ENCODE data around the gene MYADM. TPM values are rescaled to one million over a fixed set of nuclear protein-coding genes. Genes with fewer than 3 reads are reported as not detected.

MYADM gene
- total and polyA plus RNA-seq, 2 of the 13 experiments (the other 11 are each of a cell fraction or from before 2014, with no cell fraction given): 19.9 to 38.1 TPM

DNA sequence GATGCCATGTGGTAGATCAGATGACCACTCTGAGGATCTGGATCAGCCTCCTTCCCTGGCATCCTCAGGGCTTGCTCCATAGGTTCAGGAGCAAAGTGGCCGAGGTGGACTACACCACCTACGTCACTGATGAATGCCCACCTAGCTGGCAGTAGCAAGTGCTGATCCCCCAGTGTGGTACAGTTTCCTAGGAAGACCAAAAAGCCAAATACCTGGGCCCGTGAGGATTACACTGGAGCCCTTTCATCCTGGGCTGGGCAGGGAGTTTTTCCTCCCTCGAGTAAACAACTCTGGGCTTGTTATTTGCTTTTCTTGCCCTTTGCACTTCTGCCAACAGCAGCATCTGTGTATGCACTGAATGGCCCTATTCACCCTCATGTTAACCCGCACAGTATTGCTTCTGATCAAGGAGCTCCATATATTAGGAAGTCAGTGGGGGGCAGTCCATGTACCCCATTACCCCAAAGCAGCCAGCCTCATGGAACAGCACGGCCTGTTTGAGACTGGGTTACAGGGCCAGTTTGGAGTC is 3.3 kb upstream of the MYADM start (continued):
- TF ChIP-seq ZFP1 (CRISPR knock-in tag; IDR thresholded peaks at IDR 0.05) (no peak), ZNF629 (CRISPR knock-in tag; conservative IDR thresholded peaks at IDR 0.05) (peak; percentile 12; the same call in 1 of the 2 replicates), REPIN1 (CRISPR knock-in tag; IDR thresholded peaks at IDR 0.05; ENCODE audit: borderline replicate concordance, low read depth) (peak; percentile 43; the same call in 1 of the 2 replicates), ZNF503 (CRISPR knock-in tag; IDR thresholded peaks at IDR 0.05) (0 out of 2 replicates have a peak, but pooled peaks have one; percentile 54), SMAD1 (CRISPR knock-in tag; IDR thresholded peaks at IDR 0.05; ENCODE audit: borderline replicate concordance, low read depth) (no peak), TFE3 (CRISPR knock-in tag; IDR thresholded peaks at IDR 0.05) (peak; percentile 88), SRF (IDR thresholded peaks at IDR 0.05; ENCODE audit: low read depth, low read length) (no peak), SNRNP70 (IDR thresholded peaks at IDR 0.05; ENCODE audit: low read depth, low read length) (no peak), PTBP1 (IDR thresholded peaks at IDR 0.05; ENCODE audit: low read depth, low read length, poor library complexity, severe bottlenecking) (no peak), PHF5A (CRISPR knock-in tag; IDR thresholded peaks at IDR 0.05; ENCODE audit: low read depth, unreplicated experiment) (peak; percentile 91), POGZ (CRISPR knock-in tag; IDR thresholded peaks at IDR 0.05) (0 out of 2 replicates have a peak, but pooled peaks have one; percentile 21), EED (CRISPR knock-in tag; IDR thresholded peaks at IDR 0.05) (no peak), CEBPZ (IDR thresholded peaks at IDR 0.05; ENCODE audit: low read length) (no peak), FIP1L1 (IDR thresholded peaks at IDR 0.05; ENCODE audit: borderline replicate concordance, insufficient read depth, low read depth, low read length) (no peak), ZNF878 (CRISPR knock-in tag; IDR thresholded peaks at IDR 0.05) (peak; percentile 71; the same call in 1 of the 2 replicates), ZFX (CRISPR knock-in tag; IDR thresholded peaks at IDR 0.05; ENCODE audit: low read depth) (peak; percentile 55; the same call in 1 of the 2 replicates), ONECUT2 (CRISPR knock-in tag; IDR thresholded peaks at IDR 0.05) (no peak), FOSL1 (CRISPR knock-in tag; IDR thresholded peaks at IDR 0.05; ENCODE audit: borderline replicate concordance) (no peak), ZNF672 (CRISPR knock-in tag; IDR thresholded peaks at IDR 0.05) (no peak), REL (CRISPR knock-in tag; conservative IDR thresholded peaks at IDR 0.05) (no peak), ZNF234 (CRISPR knock-in tag; conservative IDR thresholded peaks at IDR 0.05) (no peak)
- TF ChIP-seq, protein P1, sequence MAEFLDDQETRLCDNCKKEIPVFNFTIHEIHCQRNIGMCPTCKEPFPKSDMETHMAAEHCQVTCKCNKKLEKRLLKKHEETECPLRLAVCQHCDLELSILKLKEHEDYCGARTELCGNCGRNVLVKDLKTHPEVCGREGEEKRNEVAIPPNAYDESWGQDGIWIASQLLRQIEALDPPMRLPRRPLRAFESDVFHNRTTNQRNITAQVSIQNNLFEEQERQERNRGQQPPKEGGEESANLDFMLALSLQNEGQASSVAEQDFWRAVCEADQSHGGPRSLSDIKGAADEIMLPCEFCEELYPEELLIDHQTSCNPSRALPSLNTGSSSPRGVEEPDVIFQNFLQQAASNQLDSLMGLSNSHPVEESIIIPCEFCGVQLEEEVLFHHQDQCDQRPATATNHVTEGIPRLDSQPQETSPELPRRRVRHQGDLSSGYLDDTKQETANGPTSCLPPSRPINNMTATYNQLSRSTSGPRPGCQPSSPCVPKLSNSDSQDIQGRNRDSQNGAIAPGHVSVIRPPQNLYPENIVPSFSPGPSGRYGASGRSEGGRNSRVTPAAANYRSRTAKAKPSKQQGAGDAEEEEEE (CRISPR knock-in tag; IDR thresholded peaks at IDR 0.05; ENCODE audit: borderline replicate concordance): no peak

Measured in HepG2 (cell line).